Breast epithelium (tissue), 3 donors: ENCODE results near the gene MYCN.

Experiments used
- POLR2A ChIP-seq: fragments of 450-650 bp; IDR thresholded peaks from one replicate; pipeline ENCODE4 v1.6.1; 2016; ENCODE audit warnings: antibody characterized with exemption, mild to moderate bottlenecking, moderate library complexity
- POLR2AphosphoS5 ChIP-seq, 3 donors: sonication (generic); formaldehyde crosslinking; IDR thresholded peaks; one replicate each; pipeline ENCODE4 v1.6.1; 2017; ENCODE audit warnings: antibody characterized with exemption in 3 of 3
- TF ChIP-seq, protein P1 (sequence below), 3 donors: fragments of 450-650 bp; IDR thresholded peaks; one replicate each; pipeline ENCODE4 v1.5.1; 2016 to 2017; ENCODE audit warnings: antibody characterized with exemption in 3 of 3, mild to moderate bottlenecking in 3 of 3, moderate library complexity in 3 of 3

DNA sequence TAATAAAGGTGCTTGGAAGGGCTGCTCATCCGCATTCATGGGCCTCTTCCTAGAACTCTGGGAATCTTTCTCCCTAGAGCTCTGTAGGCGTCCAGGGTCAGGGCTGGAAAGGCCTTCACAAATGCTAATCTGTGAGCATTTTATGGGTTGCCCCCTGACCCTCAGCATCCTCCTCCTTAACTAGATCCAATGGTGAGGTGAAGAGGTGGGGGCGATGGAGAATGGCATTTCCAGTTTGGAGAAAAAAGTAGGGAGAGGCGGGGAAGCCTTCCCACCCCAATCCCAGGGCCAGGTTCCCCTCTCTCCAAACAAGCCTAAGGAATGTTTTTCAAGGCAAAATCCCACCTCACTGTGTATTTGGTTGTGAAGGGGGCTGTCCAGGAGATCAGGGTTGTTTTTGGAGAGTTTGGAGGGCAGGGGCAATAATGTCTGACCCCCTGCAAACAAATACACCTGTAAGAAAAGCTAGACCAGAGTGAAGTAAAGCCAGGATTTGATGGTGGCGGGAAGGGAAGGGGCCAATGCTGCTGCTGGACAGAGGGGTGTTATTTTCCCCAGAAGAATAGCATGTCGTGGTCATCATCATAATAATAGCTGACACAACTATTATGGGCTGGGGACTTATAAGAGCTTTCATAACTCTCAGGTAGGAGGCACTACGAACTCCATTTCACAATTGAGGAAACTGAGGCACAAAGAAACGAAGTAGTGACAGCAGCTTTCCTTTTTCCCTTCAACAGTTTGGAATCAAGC lies 1.4 kb upstream of the MYCN start:
- TF ChIP-seq, protein P1, sequence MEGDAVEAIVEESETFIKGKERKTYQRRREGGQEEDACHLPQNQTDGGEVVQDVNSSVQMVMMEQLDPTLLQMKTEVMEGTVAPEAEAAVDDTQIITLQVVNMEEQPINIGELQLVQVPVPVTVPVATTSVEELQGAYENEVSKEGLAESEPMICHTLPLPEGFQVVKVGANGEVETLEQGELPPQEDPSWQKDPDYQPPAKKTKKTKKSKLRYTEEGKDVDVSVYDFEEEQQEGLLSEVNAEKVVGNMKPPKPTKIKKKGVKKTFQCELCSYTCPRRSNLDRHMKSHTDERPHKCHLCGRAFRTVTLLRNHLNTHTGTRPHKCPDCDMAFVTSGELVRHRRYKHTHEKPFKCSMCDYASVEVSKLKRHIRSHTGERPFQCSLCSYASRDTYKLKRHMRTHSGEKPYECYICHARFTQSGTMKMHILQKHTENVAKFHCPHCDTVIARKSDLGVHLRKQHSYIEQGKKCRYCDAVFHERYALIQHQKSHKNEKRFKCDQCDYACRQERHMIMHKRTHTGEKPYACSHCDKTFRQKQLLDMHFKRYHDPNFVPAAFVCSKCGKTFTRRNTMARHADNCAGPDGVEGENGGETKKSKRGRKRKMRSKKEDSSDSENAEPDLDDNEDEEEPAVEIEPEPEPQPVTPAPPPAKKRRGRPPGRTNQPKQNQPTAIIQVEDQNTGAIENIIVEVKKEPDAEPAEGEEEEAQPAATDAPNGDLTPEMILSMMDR (IDR thresholded peaks at IDR 0.05), result no peak
- TF ChIP-seq POLR2A, result no peak
- no peak for TF ChIP-seq POLR2AphosphoS5 (IDR thresholded peaks at IDR 0.05)
